ENCODE data around the gene CAPN7. TPM values are rescaled to one million over a fixed set of nuclear protein-coding genes. Genes with fewer than 3 reads are reported as not detected.

Gene CAPN7
- total RNA-seq, 1 experiment from 2014 or later = 18.8 TPM

GRCh38 chr3:15199493-15200105 lies 6.4 kb upstream of the CAPN7 start:
- DNase-seq (ENCODE audit: low spot score) = no peak

- DNase-seq (ENCODE audit: low spot score) = no peak
These were observed 2.0 kb upstream of the CAPN7 start for GRCh38 chr3:15204005-15204404.

GRCh38 chr3:15205482-15205933 lies 538 bp upstream of the CAPN7 start:
- no peak for DNase-seq (ENCODE audit: low spot score)

GRCh38 chr3:15206662-15207576 lies 873 bp downstream of the CAPN7 start:
- no peak for DNase-seq (ENCODE audit: low spot score)

- no peak for DNase-seq (ENCODE audit: low spot score)
These were observed 1.9 kb downstream of the CAPN7 start for GRCh38 chr3:15207836-15208504.

GRCh38 chr3:15211937-15212336 lies 5.9 kb downstream of the CAPN7 start:
- DNase-seq (ENCODE audit: low spot score) = no peak

- DNase-seq (ENCODE audit: low spot score) = no peak
These were observed 8.7 kb downstream of the CAPN7 start for GRCh38 chr3:15214758-15215157.

- no peak for DNase-seq (ENCODE audit: low spot score)
These were observed 9.9 kb downstream of the CAPN7 start for GRCh38 chr3:15215996-15216395.

- DNase-seq (ENCODE audit: low spot score) = no peak
These were observed 10.5 kb downstream of the CAPN7 start for GRCh38 chr3:15216501-15216900.

- no peak for DNase-seq (ENCODE audit: low spot score)
These were observed 11.1 kb downstream of the CAPN7 start for GRCh38 chr3:15217011-15217671.

- no peak for DNase-seq (ENCODE audit: low spot score)
These were observed 11.8 kb downstream of the CAPN7 start for GRCh38 chr3:15217841-15218267.

- no peak for DNase-seq (ENCODE audit: low spot score)
These were observed 12.6 kb downstream of the CAPN7 start for GRCh38 chr3:15218689-15219088.

GRCh38 chr3:15220056-15220455 lies 14.0 kb downstream of the CAPN7 start:
- DNase-seq (ENCODE audit: low spot score) = no peak

GRCh38 chr3:15220661-15221060 lies 14.6 kb downstream of the CAPN7 start:
- no peak for DNase-seq (ENCODE audit: low spot score)

GRCh38 chr3:15221574-15222217 lies 15.7 kb downstream of the CAPN7 start:
- no peak for DNase-seq (ENCODE audit: low spot score)

- DNase-seq (ENCODE audit: low spot score) = peak; percentile 23
These were observed 17.9 kb downstream of the CAPN7 start for GRCh38 chr3:15223685-15224572.

GRCh38 chr3:15228147-15228546 lies 22.1 kb downstream of the CAPN7 start:
- no peak for DNase-seq (ENCODE audit: low spot score)

- DNase-seq (ENCODE audit: low spot score) = no peak
These were observed 23.2 kb downstream of the CAPN7 start for GRCh38 chr3:15229262-15229661.

- no peak for DNase-seq (ENCODE audit: low spot score)
These were observed 35.3 kb downstream of the CAPN7 start for GRCh38 chr3:15241341-15241740.

GRCh38 chr3:15243822-15244482 lies 37.9 kb downstream of the CAPN7 start:
- no peak for DNase-seq (ENCODE audit: low spot score)

All from H4 (cell line).